NCI-H82 (cell line): ENCODE results near the gene INSC.

Experiments used
- DNase-seq: peaks from one replicate; lab custom pipeline; 2025; lab: John Stamatoyannopoulos, UW

The INSC gene

GRCh38 chr11:15109602-15110001, 5.1 kb upstream of the INSC start:
- DNase-seq = no peak

- DNase-seq = no peak
Observed at GRCh38 chr11:15111215-15111614, 3.5 kb upstream of the INSC start.

- no peak for DNase-seq
Observed at GRCh38 chr11:15112131-15112541, 2.6 kb upstream of the INSC start.

GRCh38 chr11:15113381-15113780, 1.3 kb upstream of the INSC start:
- DNase-seq = no peak

GRCh38 chr11:15115686-15116085, 963 bp downstream of the INSC start:
- no peak for DNase-seq

- DNase-seq = no peak
Observed at GRCh38 chr11:15117751-15118150, 3.0 kb downstream of the INSC start.

- no peak for DNase-seq
Observed at GRCh38 chr11:15118431-15118830, 3.7 kb downstream of the INSC start.

- DNase-seq = no peak
Observed at GRCh38 chr11:15119352-15119751, 4.6 kb downstream of the INSC start.

- no peak for DNase-seq
Observed at GRCh38 chr11:15119826-15120225, 5.1 kb downstream of the INSC start.

- no peak for DNase-seq
Observed at GRCh38 chr11:15123849-15124248, 9.1 kb downstream of the INSC start.

- DNase-seq = no peak
Observed at GRCh38 chr11:15124528-15124927, 9.8 kb downstream of the INSC start.

- DNase-seq = no peak
Observed at GRCh38 chr11:15127341-15127740, 12.6 kb downstream of the INSC start.

GRCh38 chr11:15128621-15129020, 13.9 kb downstream of the INSC start:
- no peak for DNase-seq

- DNase-seq = no peak
Observed at GRCh38 chr11:15136166-15136565, 21.4 kb downstream of the INSC start.

GRCh38 chr11:15139096-15139770, 24.5 kb downstream of the INSC start:
- no peak for DNase-seq

GRCh38 chr11:15139958-15140659, 25.4 kb downstream of the INSC start:
- DNase-seq = no peak

GRCh38 chr11:15141381-15141780, 26.7 kb downstream of the INSC start:
- DNase-seq = no peak

- DNase-seq = no peak
Observed at GRCh38 chr11:15142838-15143237, 28.1 kb downstream of the INSC start.

- no peak for DNase-seq
Observed at GRCh38 chr11:15143855-15144254, 29.1 kb downstream of the INSC start.

GRCh38 chr11:15144347-15144746, 29.6 kb downstream of the INSC start:
- peak; percentile 57 for DNase-seq

- DNase-seq = no peak
Observed at GRCh38 chr11:15145151-15145550, 30.4 kb downstream of the INSC start.

GRCh38 chr11:15145615-15146014, 30.9 kb downstream of the INSC start:
- no peak for DNase-seq

- no peak for DNase-seq
Observed at GRCh38 chr11:15146271-15147003, 31.7 kb downstream of the INSC start.
